Heart right ventricle (tissue), 16 donors: ENCODE data around the gene SSBP3. TPM values are rescaled to one million over a fixed set of nuclear protein-coding genes. Genes with fewer than 3 reads are reported as not detected.
"Not testable (repeated sequence)": the region's sequence is repeated elsewhere in the genome, so short reads cannot be mapped to it uniquely, and the experiment has no call there.

Experiments
- ATAC-seq, 8 donors: fragments of 200-7000 bp; cut with Tn5 transposase; one replicate each; pipeline ENCODE4 v1.9.1; 2020; ENCODE audit warnings: mild to moderate bottlenecking in 8 of 8, moderate library complexity in 8 of 8, moderate number of reproducible peaks in 1 of 8
- DNase-seq, 2 donors: peaks; one replicate each; pipeline ENCODE4 v3.0.0-alpha.2; 2020
- H3K27ac ChIP-seq, 10 donors: fragments of 200-600 bp; sonication (generic) in 2 of 10; one replicate each; pipeline versions ENCODE4 v1.5.0 to v1.8.0; 2020 to 2022; ENCODE audit warnings: mild to moderate bottlenecking in 3 of 10
- H3K27me3 ChIP-seq, 7 donors: fragments of 200-600 bp; one replicate each; pipeline ENCODE4 v1.8.0; 2021 to 2022; ENCODE audit warnings: mild to moderate bottlenecking in 2 of 7
- H3K36me3 ChIP-seq, 9 donors: fragments of 200-600 bp; sonication (generic) in 1 of 9; one replicate each; pipeline versions ENCODE4 v1.5.0 to v1.8.0; 2020 to 2022; ENCODE audit warnings: mild to moderate bottlenecking in 2 of 9
- H3K4me1 ChIP-seq, 9 donors: fragments of 200-600 bp; sonication (generic) in 1 of 9; one replicate each; pipeline versions ENCODE4 v1.5.0 to v1.8.0; 2020 to 2022; ENCODE audit warnings: mild to moderate bottlenecking in 4 of 9
- H3K4me3 ChIP-seq, 10 donors: fragments of 200-600 bp; sonication (generic) in 2 of 10; one replicate each; pipeline versions ENCODE4 v1.5.0 to v1.8.0; 2020 to 2022; ENCODE audit warnings: mild to moderate bottlenecking in 7 of 10, moderate library complexity in 2 of 10
- H3K9me3 ChIP-seq, 11 donors: fragments of 200-600 bp in 10 of 11; sonication (generic) in 2 of 11; one replicate each; pipeline versions ENCODE4 v1.5.0 to v1.8.0; 2013 to 2022; ENCODE audit warnings: mild to moderate bottlenecking in 2 of 11, control low read depth in 1 of 11, moderate library complexity in 1 of 11
- CTCF ChIP-seq, 9 donors: fragments of 200-600 bp; sonication (generic) in 2 of 9; IDR thresholded peaks; one replicate each; pipeline versions ENCODE4 v1.5.0 to v1.8.0; 2021 to 2022; ENCODE audit warnings: antibody characterized with exemption in 9 of 9, mild to moderate bottlenecking in 5 of 9, moderate library complexity in 1 of 9
- WGBS, 2 donors: extraction: QIAGEN DNeasy Blood & Tissue Kit; methylation state at CpG; one replicate each; pipeline ENCODE4 v1.1.7; 2013; ENCODE audit warnings: inconsistent platforms in 1 of 2; 5-methylcytosine and 5-hydroxymethylcytosine counted together
- intact Hi-C, 10 donors: fragments of 100-400 bp; cut with DNase I; formaldehyde crosslinking; loops; one replicate each; pipeline versions ENCODE4 v1.11.1 to v1.14.2; 2022
- polyA plus RNA-seq, 2 donors: library from polyadenylated mRNA; stranded (reverse); fragments of 200-250 nt; gene quantifications; one replicate each; pipeline ENCODE4 v1.2.3, GENCODE V29; 2013
- total RNA-seq, 10 donors: library from RNA; stranded (reverse); fragmentation: NEBNext Ultra II Directional in 3 of 10; extraction: Animal tissue kit (Norgen Biotek cat#: 25700) in 3 of 10; gene quantifications; one replicate each; pipeline versions ENCODE4 v1.2.1 to v1.2.4, GENCODE V29; 2021 to 2023
- donor health status: Arrhythmogenic right ventricular cardiomyopathy.
- donor health status: ischemic (EF 13 %, LVEDD 7.1; RV severe dilation, severe dysfunction).
- donor health status: healthy with polysubstance abuse.
- donor health status: DM: no; HTN: yes; CAD: no.
- donor health status: DM: no; HTN: no; CAD: no.
- donor health status: ischemic (EF 25% LVEDD 6.9; RV normal size, moderate dysfunction).
- donor health status: ischemic (EF 25% LVEDD 5.7; RV mildly dilated, moderate dysfunction).
- donor health status: healthy.
- donor health status: DM: yes; HTN: yes; CAD: no.
- donor health status: Ischemic cardiomyopathy.
- donor health status: ischemic (EF 35%, LVEDD 5.7; RV mildly dilated, moderate dysfunction).
- donor health status: nonischemic (EF 11% LVEDD 7.7; RV severe dilation, severe dysfunction).
- donor health status: DM: yes; HTN: yes; CAD: no.
- donor health status: PGD.
- donor health status: ischemic (EF 29% LVEDD 5.4; RV normal size, mild dysfunction).
- donor health status: nonischemic (EF 23%, LVEDD 6.1; RV moderate dilation, normal function).

SSBP3 gene
- total and polyA plus RNA-seq, 12 donors: 17.6 to 71.9 (median 52.8) TPM

- Histone ChIP-seq H3K27me3 (no peaks in the 10 kb centered on the region), H3K4me3 (no peak overlapping the region), H3K36me3 (no peaks in the 10 kb centered on the region), H3K27ac (no peak overlapping the region), H3K4me1 (no peaks in the 10 kb centered on the region), H3K9me3 (no peaks in the 10 kb centered on the region)
- TF ChIP-seq CTCF (IDR thresholded peaks at IDR 0.05): no peak
- intact Hi-C loops: loop anchor here in 1 of 10 donors (5.0 kb wide), 1 partner anchor 299 kb away; no protein-coding TSS in a partner anchor
- 68 to 72% methylated on average over 4 of the region's 4 CpGs for WGBS, 2 donors
- ATAC-seq (no peak), DNase-seq (no peak)
Measured at GRCh38 chr1:54421101-54421504, 14.9 kb upstream of the SSBP3 start.

GRCh38 chr1:54418598-54418997, 12.4 kb upstream of the SSBP3 start:
- not testable (repeated sequence) for ATAC-seq, H3K27me3 ChIP-seq, H3K36me3 ChIP-seq, DNase-seq, H3K27ac ChIP-seq, H3K4me3 ChIP-seq, H3K4me1 ChIP-seq, H3K9me3 ChIP-seq
- WGBS, 2 donors: 95 to 97% methylated on average over 6 of the region's 6 CpGs
- intact Hi-C loops: loop anchor here in 1 of 10 donors (5.0 kb wide), 1 partner anchor 64 kb away; no protein-coding TSS in a partner anchor

GRCh38 chr1:54417123-54417522, 10.9 kb upstream of the SSBP3 start:
- H3K4me1 ChIP-seq: peaks cover 0 to 19% (median 12%) of the 10 kb centered on the region in 9 donors
- no peaks in the 10 kb centered on the region for H3K9me3 ChIP-seq
- intact Hi-C loops: loop anchor here in 1 of 10 donors (5.0 kb wide), 1 partner anchor 65 kb away; no protein-coding TSS in a partner anchor
- no peak overlapping the region for H3K4me3 ChIP-seq
- no peak for DNase-seq
- ATAC-seq: peak in 1 of 8 donors; percentile 44
- H3K27ac ChIP-seq: peak overlapping the region in 1 of 10 donors; percentile 65
- WGBS, 2 donors: 34 to 63% methylated on average over 5 of the region's 5 CpGs
- TF ChIP-seq CTCF (IDR thresholded peaks at IDR 0.05): no peak
- H3K36me3 ChIP-seq: no peaks in the 10 kb centered on the region
- no peaks in the 10 kb centered on the region for H3K27me3 ChIP-seq

GRCh38 chr1:54416435-54416834, 10.2 kb upstream of the SSBP3 start:
- Histone ChIP-seq H3K4me3 (no peak overlapping the region), H3K4me1 (peaks cover 0 to 20% (median 12%) of the 10 kb centered on the region in 9 donors), H3K36me3 (no peaks in the 10 kb centered on the region), H3K27me3 (no peaks in the 10 kb centered on the region), H3K9me3 (no peaks in the 10 kb centered on the region), H3K27ac (peak overlapping the region in 1 of 10 donors; percentile 65)
- 81 to 94% methylated on average over 8 of the region's 8 CpGs for WGBS, 2 donors
- ATAC-seq (no peak), DNase-seq (no peak)
- intact Hi-C loops: loop anchor here in 1 of 10 donors (5.0 kb wide), 1 partner anchor 66 kb away; no protein-coding TSS in a partner anchor
- TF ChIP-seq CTCF (IDR thresholded peaks at IDR 0.05): no peak

- no peaks in the 10 kb centered on the region for H3K9me3 ChIP-seq
- H3K36me3 ChIP-seq: no peaks in the 10 kb centered on the region
- H3K27ac ChIP-seq: no peak overlapping the region
- intact Hi-C loops: loop anchor here in 1 of 10 donors (5.0 kb wide), 1 partner anchor 66 kb away; no protein-coding TSS in a partner anchor
- no peak for ATAC-seq
- no peak for DNase-seq
- no peak for TF ChIP-seq CTCF (IDR thresholded peaks at IDR 0.05)
- H3K27me3 ChIP-seq: no peaks in the 10 kb centered on the region
- WGBS, 2 donors: 76 to 78% methylated on average over 9 of the region's 9 CpGs
- peaks cover 0 to 20% (median 12%) of the 10 kb centered on the region in 9 donors for H3K4me1 ChIP-seq
- H3K4me3 ChIP-seq: no peak overlapping the region
Measured at GRCh38 chr1:54415991-54416390, 9.8 kb upstream of the SSBP3 start.
